Gastroesophageal sphincter (tissue), 3 donors: ENCODE data around the gene ZDHHC11.

Experiments
- CTCF ChIP-seq, 4 experiments: fragments of 200-600 bp in 2 of 4; fragments of 450-650 bp in 2 of 4; sonication (generic) in 1 of 4; IDR thresholded peaks; one replicate each; pipeline ENCODE4 v1.5.1; 2017 to 2019; ENCODE audit warnings: antibody characterized with exemption in 4 of 4, mild to moderate bottlenecking in 2 of 4, moderate library complexity in 2 of 4
- EP300 ChIP-seq: sonication (generic); formaldehyde crosslinking; IDR thresholded peaks from one replicate; pipeline ENCODE4 v1.6.1; 2017; ENCODE audit warnings: antibody characterized with exemption, mild to moderate bottlenecking
- POLR2A ChIP-seq, 2 donors: fragments of 450-650 bp; IDR thresholded peaks; one replicate each; pipeline ENCODE4 v1.6.1; 2017; ENCODE audit warnings: antibody characterized with exemption in 2 of 2, mild to moderate bottlenecking in 2 of 2, moderate library complexity in 1 of 2
- POLR2AphosphoS5 ChIP-seq: sonication (generic); formaldehyde crosslinking; IDR thresholded peaks from one replicate; pipeline ENCODE4 v1.6.1; 2017; ENCODE audit warnings: antibody characterized with exemption

- TF ChIP-seq CTCF (IDR thresholded peaks at IDR 0.05) = no peak
- no peak for TF ChIP-seq EP300
- TF ChIP-seq POLR2AphosphoS5 = no peak
- no peak for TF ChIP-seq POLR2A (IDR thresholded peaks at IDR 0.05)
Observed at GRCh38 chr5:864492-865167, 13.8 kb upstream of the ZDHHC11 start.
